ENCODE results near the gene CHPF.

CHPF gene

GRCh38 chr2:219557791-219558785 is 14.5 kb upstream of the CHPF start:
- in situ Hi-C loops (cut with MboI; ENCODE audit: low pct_unique_long_range_greater_than_20kb, low sequenced_read_pairs, unreplicated experiment): no loop called here
- no peak for TF ChIP-seq CTCF (IDR thresholded peaks at IDR 0.05; ENCODE audit: extremely low read depth, insufficient read depth, missing control alignments)
- no peak for DNase-seq (ENCODE audit: low spot score)

GRCh38 chr2:219557320-219557719 is 13.7 kb upstream of the CHPF start:
- in situ Hi-C loops (cut with MboI; ENCODE audit: low pct_unique_long_range_greater_than_20kb, low sequenced_read_pairs, unreplicated experiment): no loop called here
- no peak for TF ChIP-seq CTCF (IDR thresholded peaks at IDR 0.05; ENCODE audit: extremely low read depth, insufficient read depth, missing control alignments)
- no peak for DNase-seq (ENCODE audit: low spot score)

GRCh38 chr2:219556413-219556812 is 12.8 kb upstream of the CHPF start:
- no peak for TF ChIP-seq CTCF (IDR thresholded peaks at IDR 0.05; ENCODE audit: extremely low read depth, insufficient read depth, missing control alignments)
- in situ Hi-C loops (cut with MboI; ENCODE audit: low pct_unique_long_range_greater_than_20kb, low sequenced_read_pairs, unreplicated experiment): no loop called here
- DNase-seq (ENCODE audit: low spot score): no peak

- in situ Hi-C loops (cut with MboI; ENCODE audit: low pct_unique_long_range_greater_than_20kb, low sequenced_read_pairs, unreplicated experiment): no loop called here
- TF ChIP-seq CTCF (IDR thresholded peaks at IDR 0.05; ENCODE audit: extremely low read depth, insufficient read depth, missing control alignments): no peak
- DNase-seq (ENCODE audit: low spot score): no peak
Observed at GRCh38 chr2:219555956-219556355, 12.3 kb upstream of the CHPF start.

- no peak for TF ChIP-seq CTCF (IDR thresholded peaks at IDR 0.05; ENCODE audit: extremely low read depth, insufficient read depth, missing control alignments)
- DNase-seq (ENCODE audit: low spot score): no peak
- in situ Hi-C loops (cut with MboI; ENCODE audit: low pct_unique_long_range_greater_than_20kb, low sequenced_read_pairs, unreplicated experiment): no loop called here
Observed at GRCh38 chr2:219554350-219554749, 10.7 kb upstream of the CHPF start.

- in situ Hi-C loops (cut with MboI; ENCODE audit: low pct_unique_long_range_greater_than_20kb, low sequenced_read_pairs, unreplicated experiment): no loop called here
- DNase-seq (ENCODE audit: low spot score): no peak
- TF ChIP-seq CTCF (IDR thresholded peaks at IDR 0.05; ENCODE audit: extremely low read depth, insufficient read depth, missing control alignments): no peak
Observed at GRCh38 chr2:219553463-219553963, 9.9 kb upstream of the CHPF start.

Data from GM13977 (cell line).